ENCODE results near the gene THSD7B. TPM values are rescaled to one million over a fixed set of nuclear protein-coding genes. Genes with fewer than 3 reads are reported as not detected.
A peak's percentile ranks its signal among the peaks of the same experiment; 100 is the strongest.

The THSD7B gene
- total RNA-seq, 1 donor from 2014 or later = 12.0 TPM

GRCh38 chr2:137367361-137367760 lies 602.0 kb downstream of the THSD7B start:
- Mint-ChIP-seq H3K4me1 (ENCODE audit: low read depth) (peaks cover 2% of the 10 kb centered on the region), H3K4me3 (ENCODE audit: low read depth) (no peak overlapping the region), H3K36me3 (ENCODE audit: insufficient read depth) (peaks cover under 1% of the 10 kb centered on the region), H3K27ac (no peak overlapping the region), H3K27me3 (no peaks in the 10 kb centered on the region), H3K9me3 (ENCODE audit: low read depth) (peaks cover 29% of the 10 kb centered on the region)
- DNase-seq (ENCODE audit: low spot score, unreplicated experiment) = no peak
- no peak for TF ChIP-seq CTCF (IDR thresholded peaks at IDR 0.05; ENCODE audit: unreplicated experiment)

GRCh38 chr2:137369106-137369505 lies 603.8 kb downstream of the THSD7B start:
- no peak for DNase-seq (ENCODE audit: low spot score, unreplicated experiment)
- H3K36me3 Mint-ChIP-seq (ENCODE audit: insufficient read depth) = no peaks in the 10 kb centered on the region
- H3K4me3 Mint-ChIP-seq (ENCODE audit: low read depth) = no peak overlapping the region
- H3K27ac Mint-ChIP-seq = no peak overlapping the region
- peaks cover 17% of the 10 kb centered on the region for H3K9me3 Mint-ChIP-seq (ENCODE audit: low read depth)
- peaks cover 2% of the 10 kb centered on the region for H3K4me1 Mint-ChIP-seq (ENCODE audit: low read depth)
- no peak for TF ChIP-seq CTCF (IDR thresholded peaks at IDR 0.05; ENCODE audit: unreplicated experiment)
- H3K27me3 Mint-ChIP-seq = no peaks in the 10 kb centered on the region

GRCh38 chr2:137379186-137379585 lies 613.8 kb downstream of the THSD7B start:
- no peak overlapping the region for H3K4me3 Mint-ChIP-seq (ENCODE audit: low read depth)
- H3K27ac Mint-ChIP-seq = no peak overlapping the region
- H3K27me3 Mint-ChIP-seq = no peaks in the 10 kb centered on the region
- no peaks in the 10 kb centered on the region for H3K4me1 Mint-ChIP-seq (ENCODE audit: low read depth)
- peaks cover 6% of the 10 kb centered on the region for H3K36me3 Mint-ChIP-seq (ENCODE audit: insufficient read depth)
- no peak for TF ChIP-seq CTCF (IDR thresholded peaks at IDR 0.05; ENCODE audit: unreplicated experiment)
- H3K9me3 Mint-ChIP-seq (ENCODE audit: low read depth) = peaks cover 7% of the 10 kb centered on the region
- DNase-seq (ENCODE audit: low spot score, unreplicated experiment) = no peak

GRCh38 chr2:137380610-137381009 lies 615.3 kb downstream of the THSD7B start:
- DNase-seq (ENCODE audit: low spot score, unreplicated experiment) = no peak
- H3K4me3 Mint-ChIP-seq (ENCODE audit: low read depth) = no peak overlapping the region
- H3K36me3 Mint-ChIP-seq (ENCODE audit: insufficient read depth) = peaks cover 6% of the 10 kb centered on the region
- no peaks in the 10 kb centered on the region for H3K27me3 Mint-ChIP-seq
- H3K9me3 Mint-ChIP-seq (ENCODE audit: low read depth) = peaks cover 10% of the 10 kb centered on the region
- H3K4me1 Mint-ChIP-seq (ENCODE audit: low read depth) = no peaks in the 10 kb centered on the region
- peak overlapping the region; percentile 46 for H3K27ac Mint-ChIP-seq
- TF ChIP-seq CTCF (IDR thresholded peaks at IDR 0.05; ENCODE audit: unreplicated experiment) = no peak

- no peak for TF ChIP-seq CTCF (IDR thresholded peaks at IDR 0.05; ENCODE audit: unreplicated experiment)
- Mint-ChIP-seq H3K9me3 (ENCODE audit: low read depth) (peaks cover 10% of the 10 kb centered on the region), H3K27me3 (no peaks in the 10 kb centered on the region), H3K36me3 (ENCODE audit: insufficient read depth) (peaks cover 6% of the 10 kb centered on the region), H3K4me3 (ENCODE audit: low read depth) (no peak overlapping the region), H3K4me1 (ENCODE audit: low read depth) (no peaks in the 10 kb centered on the region), H3K27ac (no peak overlapping the region)
- DNase-seq (ENCODE audit: low spot score, unreplicated experiment) = no peak
Measured at GRCh38 chr2:137381731-137382130, 616.4 kb downstream of the THSD7B start.

Measured in progenitor cell of endocrine pancreas (in vitro differentiated cells).